Spleen (tissue), 11 donors: ENCODE data around the gene MRPL51. TPM values are rescaled to one million over a fixed set of nuclear protein-coding genes. Genes with fewer than 3 reads are reported as not detected.

Experiments used
- DNase-seq: peaks from one replicate; pipeline ENCODE4 v3.0.0-alpha.2; 2020
- H3K27ac ChIP-seq, 8 donors: fragments of 200-600 bp; sonication (generic) in 7 of 8; 1 replicate in 4 of 8; 2 replicates in 4 of 8; pipeline versions ENCODE4 v1.5.0 to v1.8.0; 2016 to 2021; ENCODE audit warnings: inconsistent platforms in 4 of 8, mild to moderate bottlenecking in 4 of 8, moderate library complexity in 1 of 8
- H3K27me3 ChIP-seq, 7 donors: fragments of 200-600 bp; sonication (generic) in 6 of 7; replicated peaks in 1 of 7; 1 replicate in 4 of 7; 2 replicates in 3 of 7; pipeline versions ENCODE4 v1.5.0 to v1.8.0; 2016 to 2021; ENCODE audit warnings: inconsistent platforms in 3 of 7, mild to moderate bottlenecking in 1 of 7
- H3K36me3 ChIP-seq, 6 donors: fragments of 200-600 bp; sonication (generic) in 5 of 6; 1 replicate in 4 of 6; 2 replicates in 2 of 6; pipeline versions ENCODE4 v1.5.0 to v1.8.0; 2016 to 2021; ENCODE audit warnings: inconsistent platforms in 2 of 6
- H3K4me1 ChIP-seq, 6 donors: fragments of 200-600 bp; sonication (generic) in 5 of 6; 1 replicate in 3 of 6; 2 replicates in 3 of 6; pipeline versions ENCODE4 v1.5.0 to v1.8.0; 2016 to 2021; ENCODE audit warnings: inconsistent platforms in 3 of 6
- H3K4me3 ChIP-seq, 8 donors: fragments of 200-600 bp; sonication (generic) in 7 of 8; 1 replicate in 4 of 8; 2 replicates in 4 of 8; pipeline versions ENCODE4 v1.5.0 to v1.8.0; 2016 to 2021; ENCODE audit warnings: inconsistent platforms in 4 of 8, mild to moderate bottlenecking in 4 of 8, moderate library complexity in 2 of 8
- H3K9me3 ChIP-seq, 8 donors: fragments of 200-600 bp; sonication (generic) in 7 of 8; 1 replicate in 4 of 8; 2 replicates in 4 of 8; pipeline versions ENCODE4 v1.5.0 to v1.8.0; 2016 to 2021; ENCODE audit warnings: inconsistent platforms in 4 of 8
- POLR2A ChIP-seq, 3 donors: fragments of 450-650 bp; IDR thresholded peaks; one replicate each; pipeline ENCODE4 v1.5.1; 2017; ENCODE audit warnings: antibody characterized with exemption in 3 of 3, mild to moderate bottlenecking in 1 of 3
- POLR2AphosphoS5 ChIP-seq, 3 donors: sonication (generic); formaldehyde crosslinking; IDR thresholded peaks; one replicate each; pipeline ENCODE4 v1.5.1; 2017; ENCODE audit warnings: antibody characterized with exemption in 3 of 3
- WGBS, 5 donors: extraction: QIAGEN DNeasy Blood & Tissue Kit in 3 of 5; methylation state at CpG; one replicate each; pipeline versions ENCODE4 v1.1.5 to v1.1.7; 2013 to 2018; 5-methylcytosine and 5-hydroxymethylcytosine counted together
- intact Hi-C: fragments of 100-400 bp; cut with DNase I; formaldehyde crosslinking; loops from one replicate; pipeline ENCODE4 v1.15.0; 2023; ENCODE audit warnings: low total_unique reads
- polyA plus RNA-seq, 3 donors: library from polyadenylated mRNA; stranded (reverse); fragments of 200-250 nt; gene quantifications; one replicate each; pipeline ENCODE4 v1.2.1, GENCODE V29; 2013
- total RNA-seq, 7 donors: library from RNA; depleted of rRNA in 3 of 7; stranded (reverse); fragments of >200 nt in 3 of 7; fragmentation: NEBNext Ultra II Directional in 4 of 7; extraction: Animal tissue kit (Norgen Biotek cat#: 25700) in 4 of 7; gene quantifications; one replicate each; pipeline versions ENCODE4 v1.1.0 to v1.2.1, GENCODE V29; 2016 to 2021
- TF ChIP-seq, protein P1 (sequence below), 11 experiments: fragments of 200-600 bp in 7 of 11; fragments of 450-650 bp in 4 of 11; sonication (generic) in 4 of 11; IDR thresholded peaks in 8 of 11; conservative IDR thresholded peaks in 3 of 11; 1 replicate in 7 of 11; 2 replicates in 4 of 11; pipeline versions ENCODE4 v1.4.0 to v1.8.0; 2016 to 2021; ENCODE audit warnings: antibody characterized with exemption in 11 of 11, inconsistent platforms in 4 of 11, mild to moderate bottlenecking in 1 of 11
- donor health status: healthy with polysubstance abuse.
- donor health status: DM: no; HTN: no; CAD: no; lungs with moderate emphysema.
- donor health status: DM: no; HTN: no; CAD: no.
- donor health status: Bipolar disorder and iron deficiency.
- donor health status: healthy.
- donor health status: DM: no; HTN: no; CAD: no.
- donor health status: DM: yes; HTN: yes; CAD: no.

Gene MRPL51
- total and polyA plus RNA-seq, 10 donors, result 34.0 to 137 (median 90.9) TPM

- Histone ChIP-seq H3K4me3 (no peak overlapping the region), H3K27me3 (no peaks in the 10 kb centered on the region), H3K4me1 (peaks cover 56 to 94% (median 87%) of the 10 kb centered on the region in 6 donors), H3K27ac (peak overlapping the region in 5 of 8 donors; percentile 4 to 67 (median 36)), H3K9me3 (no peaks in the 10 kb centered on the region), H3K36me3 (peaks cover 0 to 75% (median 30%) of the 10 kb centered on the region in 6 donors)
- TF ChIP-seq, protein P1, sequence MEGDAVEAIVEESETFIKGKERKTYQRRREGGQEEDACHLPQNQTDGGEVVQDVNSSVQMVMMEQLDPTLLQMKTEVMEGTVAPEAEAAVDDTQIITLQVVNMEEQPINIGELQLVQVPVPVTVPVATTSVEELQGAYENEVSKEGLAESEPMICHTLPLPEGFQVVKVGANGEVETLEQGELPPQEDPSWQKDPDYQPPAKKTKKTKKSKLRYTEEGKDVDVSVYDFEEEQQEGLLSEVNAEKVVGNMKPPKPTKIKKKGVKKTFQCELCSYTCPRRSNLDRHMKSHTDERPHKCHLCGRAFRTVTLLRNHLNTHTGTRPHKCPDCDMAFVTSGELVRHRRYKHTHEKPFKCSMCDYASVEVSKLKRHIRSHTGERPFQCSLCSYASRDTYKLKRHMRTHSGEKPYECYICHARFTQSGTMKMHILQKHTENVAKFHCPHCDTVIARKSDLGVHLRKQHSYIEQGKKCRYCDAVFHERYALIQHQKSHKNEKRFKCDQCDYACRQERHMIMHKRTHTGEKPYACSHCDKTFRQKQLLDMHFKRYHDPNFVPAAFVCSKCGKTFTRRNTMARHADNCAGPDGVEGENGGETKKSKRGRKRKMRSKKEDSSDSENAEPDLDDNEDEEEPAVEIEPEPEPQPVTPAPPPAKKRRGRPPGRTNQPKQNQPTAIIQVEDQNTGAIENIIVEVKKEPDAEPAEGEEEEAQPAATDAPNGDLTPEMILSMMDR (IDR thresholded peaks at IDR 0.05 in 8 of 11, conservative IDR thresholded peaks at IDR 0.05 in 3 of 11), result no peak
- no peak for TF ChIP-seq POLR2A (IDR thresholded peaks at IDR 0.05)
- TF ChIP-seq POLR2AphosphoS5 (IDR thresholded peaks at IDR 0.05), result no peak
- 88 to 93% (median 90%) methylated on average over 5 of the region's 5 CpGs for WGBS, 5 donors
- intact Hi-C loops, result loop anchor here (10.0 kb wide), 1 partner anchor 131 kb away; no protein-coding TSS in a partner anchor
- no peak for DNase-seq
Measured at GRCh38 chr12:6466184-6466573, 26.9 kb downstream of the MRPL51 start.

DNA sequence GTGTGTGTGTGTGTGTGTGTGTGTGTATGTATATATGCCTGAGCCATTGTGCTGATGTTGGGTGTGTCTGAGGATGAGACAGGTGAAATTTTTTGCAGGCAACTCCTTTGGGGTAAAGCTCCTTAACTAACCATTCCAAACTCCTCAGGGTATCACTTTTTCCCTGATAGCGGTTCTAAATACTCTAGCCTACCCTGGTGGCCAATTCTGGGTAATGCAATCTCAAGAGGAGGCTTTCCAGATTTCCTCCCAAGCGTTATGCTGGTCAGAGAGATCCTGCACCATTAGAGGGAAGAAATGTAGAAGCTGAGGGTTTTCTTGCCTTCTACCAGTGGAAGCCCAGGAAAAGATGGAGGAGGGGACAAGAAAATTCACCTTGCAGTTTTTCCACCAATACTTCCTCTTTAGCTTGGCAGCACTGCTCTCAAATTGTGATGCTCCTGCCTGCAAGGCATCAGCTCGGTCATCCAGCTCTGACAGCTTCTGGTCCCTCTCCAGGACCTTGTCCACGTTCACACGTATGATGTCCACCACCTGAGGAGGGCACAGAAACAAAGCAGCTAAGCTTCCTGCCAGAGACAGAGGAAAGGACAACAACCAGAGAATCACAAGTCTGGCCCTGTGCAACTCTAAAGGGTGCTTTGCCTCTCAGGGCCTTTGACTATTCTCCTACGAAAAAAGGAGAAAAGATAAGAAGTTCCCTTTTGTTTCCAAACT lies 27.4 kb downstream of the MRPL51 start:
- Histone ChIP-seq H3K27me3 (no peaks in the 10 kb centered on the region), H3K4me3 (no peak overlapping the region), H3K4me1 (peaks cover 60 to 97% (median 90%) of the 10 kb centered on the region in 6 donors), H3K36me3 (peaks cover 0 to 80% (median 32%) of the 10 kb centered on the region in 6 donors), H3K27ac (peak overlapping the region in 5 of 8 donors; percentile 4 to 67 (median 36)), H3K9me3 (no peaks in the 10 kb centered on the region)
- TF ChIP-seq, protein P1 (IDR thresholded peaks at IDR 0.05 in 8 of 11, conservative IDR thresholded peaks at IDR 0.05 in 3 of 11), result peak; percentile 76 to 93 (median 88)
- TF ChIP-seq POLR2A (IDR thresholded peaks at IDR 0.05) (no peak), POLR2AphosphoS5 (IDR thresholded peaks at IDR 0.05) (peak in 1 of 3 donors; percentile 13)
- WGBS, 5 donors, result 38 to 49% (median 44%) methylated on average over 6 of the region's 6 CpGs
- intact Hi-C loops, result loop anchor here (10.0 kb wide), 1 partner anchor 131 kb away; no protein-coding TSS in a partner anchor
- DNase-seq, result no peak

DNA sequence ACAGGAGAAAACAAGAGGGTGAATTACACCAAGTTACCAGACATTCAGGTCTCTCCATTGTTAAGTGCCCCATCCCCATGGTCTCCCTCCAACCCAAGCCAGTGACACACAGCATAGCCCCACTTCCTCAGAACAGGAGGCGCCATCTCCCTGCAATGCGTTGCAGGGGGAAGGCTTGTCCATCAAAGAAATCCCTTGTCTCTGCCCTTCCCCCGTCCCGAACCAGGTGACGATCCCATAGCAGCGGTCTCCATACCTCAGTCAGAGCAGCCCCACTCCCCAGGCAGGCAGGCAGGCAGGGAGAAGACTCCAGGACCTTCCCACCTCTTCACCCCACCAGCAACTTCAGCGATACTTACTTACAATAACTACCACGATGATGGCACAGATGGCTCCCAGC lies 28.5 kb downstream of the MRPL51 start:
- 88 to 98% (median 93%) methylated on average over 7 to 8 of the region's 8 CpGs for WGBS, 5 donors
- TF ChIP-seq POLR2AphosphoS5 (IDR thresholded peaks at IDR 0.05) (peak in 1 of 3 donors; percentile 24), POLR2A (IDR thresholded peaks at IDR 0.05) (no peak)
- Histone ChIP-seq H3K4me1 (peaks cover 66 to 100% (median 96%) of the 10 kb centered on the region in 6 donors), H3K9me3 (no peaks in the 10 kb centered on the region), H3K4me3 (no peak overlapping the region), H3K27ac (peak overlapping the region; percentile 46 to 94 (median 89)), H3K27me3 (no peaks in the 10 kb centered on the region), H3K36me3 (peaks cover 0 to 91% (median 39%) of the 10 kb centered on the region in 6 donors)
- no peak for DNase-seq
- intact Hi-C loops, result loop anchor here (5.0 to 10.0 kb wide), 2 partner anchors 37 to 130 kb away; no protein-coding TSS in a partner anchor

DNA sequence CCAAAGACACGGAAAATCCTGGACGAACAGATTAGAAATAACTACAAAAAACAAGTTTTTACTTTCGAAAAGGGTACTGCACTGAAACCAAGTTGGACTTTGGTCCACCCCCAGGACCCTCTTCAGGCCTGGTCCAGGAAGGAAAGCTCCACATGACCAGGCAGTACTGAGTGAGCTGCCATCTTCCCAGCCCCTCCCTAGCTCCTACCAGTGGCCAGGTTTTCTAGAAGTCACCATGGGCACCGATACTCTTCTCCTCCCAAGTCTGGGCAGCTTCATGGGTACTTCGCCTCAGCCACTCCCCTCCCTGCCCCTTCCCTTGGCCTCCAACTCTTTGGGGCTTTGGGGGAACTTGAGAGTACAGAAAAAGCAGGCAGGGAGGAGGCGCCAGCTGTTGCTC lies 29.2 kb downstream of the MRPL51 start:
- intact Hi-C loops, result loop anchor here (5.0 to 10.0 kb wide), 2 partner anchors 37 to 129 kb away; no protein-coding TSS in a partner anchor
- Histone ChIP-seq H3K27me3 (no peaks in the 10 kb centered on the region), H3K4me3 (no peak overlapping the region), H3K9me3 (no peaks in the 10 kb centered on the region), H3K36me3 (peaks cover 2 to 98% (median 44%) of the 10 kb centered on the region in 6 donors), H3K4me1 (peaks cover 63 to 100% (median 94%) of the 10 kb centered on the region in 6 donors), H3K27ac (peak overlapping the region; percentile 46 to 94 (median 89))
- DNase-seq, result no peak
- TF ChIP-seq POLR2A (IDR thresholded peaks at IDR 0.05), result no peak
- TF ChIP-seq POLR2AphosphoS5 (IDR thresholded peaks at IDR 0.05), result no peak
- TF ChIP-seq, protein P1 (IDR thresholded peaks at IDR 0.05 in 8 of 11, conservative IDR thresholded peaks at IDR 0.05 in 3 of 11), result no peak
- 72 to 86% (median 79%) methylated on average over 6 of the region's 6 CpGs for WGBS, 5 donors
